Astrocyte of the cerebellum (primary cell): ENCODE measurements around the gene EBPL.
"Not testable (repeated sequence)": the region's sequence is repeated elsewhere in the genome, so short reads cannot be mapped to it uniquely, and the experiment has no call there.

Experiments used
- DNase-seq: peaks from one replicate; pipeline ENCODE4 v3.0.0-alpha.2; 2011; ENCODE audit warnings: low read depth
- H3K4me3 ChIP-seq: 2 replicates; pipeline ENCODE4 v1.5.1; 2011; ENCODE audit warnings: mild to moderate bottlenecking, low read depth, low read length, moderate library complexity
- CTCF ChIP-seq: IDR thresholded peaks from 2 replicates; pipeline ENCODE4 v1.5.1; 2012; ENCODE audit warnings: low read length, low read depth, moderate library complexity, mild to moderate bottlenecking; ENCODE audit errors: missing control alignments
- in situ Hi-C: cut with HindIII; loops from 2 replicates; pipeline ENCODE4 v1.10.0; 2017; ENCODE audit warnings: low sequenced_read_pairs

Gene EBPL

GRCh38 chr13:49620170-49620621 is 71.1 kb downstream of the EBPL start:
- in situ Hi-C loops: no loop called here
- DNase-seq: no peak
- TF ChIP-seq CTCF: no peak
- no peak overlapping the region for H3K4me3 ChIP-seq

GRCh38 chr13:49616676-49617065 is 74.6 kb downstream of the EBPL start:
- no peak overlapping the region for H3K4me3 ChIP-seq
- in situ Hi-C loops: no loop called here
- no peak for TF ChIP-seq CTCF
- no peak for DNase-seq

GRCh38 chr13:49615836-49616675 is 75.2 kb downstream of the EBPL start:
- DNase-seq: no peak
- H3K4me3 ChIP-seq: no peak overlapping the region
- in situ Hi-C loops: no loop called here
- TF ChIP-seq CTCF: no peak

- in situ Hi-C loops, H3K4me3 ChIP-seq, DNase-seq: not testable (repeated sequence)
Measured at GRCh38 chr13:49612042-49612441, 79.2 kb downstream of the EBPL start.
